Measurements from ENCODE around the gene CTSO. TPM values are rescaled to one million over a fixed set of nuclear protein-coding genes. Genes with fewer than 3 reads are reported as not detected.

The CTSO gene
- total RNA-seq, 1 experiment from 2014 or later, result 5.0 TPM

- H3K79me2 ChIP-seq (ENCODE audit: low read depth), result no peaks in the 10 kb centered on the region
- H3K27ac ChIP-seq, result no peak overlapping the region
- ChIA-PET CTCF (no interaction called here), POLR2A (ENCODE audit: unreplicated experiment) (interaction anchor here (0.5 kb wide), 1 partner anchor 187 kb away, joined by 3 read pairs; no protein-coding TSS in a partner anchor)
- no TSS peak for BruUV-seq (replicated peaks)
- no peak overlapping the region for H3K4me3 ChIP-seq
- no peak for TF ChIP-seq EZH2 (IDR thresholded peaks at IDR 0.05; ENCODE audit: low read depth)
- TF ChIP-seq, protein P1, sequence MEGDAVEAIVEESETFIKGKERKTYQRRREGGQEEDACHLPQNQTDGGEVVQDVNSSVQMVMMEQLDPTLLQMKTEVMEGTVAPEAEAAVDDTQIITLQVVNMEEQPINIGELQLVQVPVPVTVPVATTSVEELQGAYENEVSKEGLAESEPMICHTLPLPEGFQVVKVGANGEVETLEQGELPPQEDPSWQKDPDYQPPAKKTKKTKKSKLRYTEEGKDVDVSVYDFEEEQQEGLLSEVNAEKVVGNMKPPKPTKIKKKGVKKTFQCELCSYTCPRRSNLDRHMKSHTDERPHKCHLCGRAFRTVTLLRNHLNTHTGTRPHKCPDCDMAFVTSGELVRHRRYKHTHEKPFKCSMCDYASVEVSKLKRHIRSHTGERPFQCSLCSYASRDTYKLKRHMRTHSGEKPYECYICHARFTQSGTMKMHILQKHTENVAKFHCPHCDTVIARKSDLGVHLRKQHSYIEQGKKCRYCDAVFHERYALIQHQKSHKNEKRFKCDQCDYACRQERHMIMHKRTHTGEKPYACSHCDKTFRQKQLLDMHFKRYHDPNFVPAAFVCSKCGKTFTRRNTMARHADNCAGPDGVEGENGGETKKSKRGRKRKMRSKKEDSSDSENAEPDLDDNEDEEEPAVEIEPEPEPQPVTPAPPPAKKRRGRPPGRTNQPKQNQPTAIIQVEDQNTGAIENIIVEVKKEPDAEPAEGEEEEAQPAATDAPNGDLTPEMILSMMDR (conservative IDR thresholded peaks at IDR 0.05), result no peak
- H3K4me1 ChIP-seq (replicated peaks; ENCODE audit: insufficient read depth), result no peaks in the 10 kb centered on the region
- H3K4me2 ChIP-seq, result no peak overlapping the region
- no peaks in the 10 kb centered on the region for H3K36me3 ChIP-seq (ENCODE audit: low read depth)
- no peaks in the 10 kb centered on the region for H3K9me3 ChIP-seq (ENCODE audit: insufficient read depth, low read depth)
- no peak for DNase-seq
- H3K27me3 ChIP-seq (ENCODE audit: insufficient read depth, low read depth), result no peaks in the 10 kb centered on the region
- no peaks in the 10 kb centered on the region for H3K9me2 ChIP-seq (ENCODE audit: insufficient read depth)
- intact Hi-C loops (cut with micrococcal nuclease; ENCODE audit: unreplicated experiment), result no loop called here
- H2AFZ ChIP-seq, result no peak overlapping the region
- no peaks in the 10 kb centered on the region for H3F3A ChIP-seq (ENCODE audit: insufficient read depth, low read depth)
- H4K20me1 ChIP-seq (ENCODE audit: insufficient read depth), result no peaks in the 10 kb centered on the region
Measured at GRCh38 chr4:155889946-155890345, 63.7 kb downstream of the CTSO start.

DNA sequence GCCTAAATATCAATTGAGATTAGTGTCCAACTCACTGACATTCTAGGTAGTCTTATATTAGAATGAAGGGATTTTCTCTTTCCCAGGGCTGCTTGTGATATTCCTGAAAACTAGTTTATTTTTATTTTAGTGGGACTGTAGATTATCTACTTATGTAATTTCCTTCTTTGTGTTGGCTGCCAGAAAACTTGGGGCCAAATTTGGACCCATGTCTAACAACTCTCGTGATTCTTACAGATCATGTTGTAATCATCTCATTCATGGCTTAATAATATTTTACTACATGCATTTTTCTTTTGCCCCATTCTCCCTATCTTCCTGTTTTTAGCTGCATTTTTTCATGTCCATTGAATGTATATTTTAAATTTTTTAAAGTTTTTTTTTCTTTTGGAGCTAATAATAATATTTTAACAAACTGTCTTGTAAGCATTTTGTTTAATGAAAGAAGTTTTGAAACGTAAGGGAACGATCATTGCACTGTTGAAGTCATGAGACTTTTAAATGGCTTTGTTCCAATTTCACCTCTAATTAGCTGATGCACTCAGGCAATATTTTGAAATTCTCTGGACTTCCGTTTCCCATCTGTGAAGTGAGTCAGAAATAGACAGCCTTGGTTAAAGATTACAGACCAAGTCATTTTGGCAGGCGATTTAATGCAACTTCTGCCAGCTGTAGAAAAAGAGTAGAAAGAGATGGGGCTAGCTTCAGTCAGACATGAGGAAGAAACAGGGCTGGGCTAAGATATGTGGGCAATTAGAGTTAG, 64.5 kb downstream of the CTSO start:
- CTCF ChIA-PET, result no interaction called here
- POLR2A ChIA-PET (ENCODE audit: unreplicated experiment), result no interaction called here
- DNase-seq, result no peak
- no TSS peak for BruUV-seq (replicated peaks)
- TF ChIP-seq, protein P1 (conservative IDR thresholded peaks at IDR 0.05), result no peak
- no peak for TF ChIP-seq EZH2 (IDR thresholded peaks at IDR 0.05; ENCODE audit: low read depth)
- no peaks in the 10 kb centered on the region for H3K36me3 ChIP-seq (ENCODE audit: low read depth)
- H3F3A ChIP-seq (ENCODE audit: insufficient read depth, low read depth), result no peaks in the 10 kb centered on the region
- no peak overlapping the region for H2AFZ ChIP-seq
- H3K9me3 ChIP-seq (ENCODE audit: insufficient read depth, low read depth), result no peaks in the 10 kb centered on the region
- H3K27me3 ChIP-seq (ENCODE audit: insufficient read depth, low read depth), result no peaks in the 10 kb centered on the region
- H3K9me2 ChIP-seq (ENCODE audit: insufficient read depth), result no peaks in the 10 kb centered on the region
- no peak overlapping the region for H3K27ac ChIP-seq
- H3K4me1 ChIP-seq (replicated peaks; ENCODE audit: insufficient read depth), result no peaks in the 10 kb centered on the region
- H3K4me3 ChIP-seq, result no peak overlapping the region
- no peak overlapping the region for H3K4me2 ChIP-seq
- no peaks in the 10 kb centered on the region for H4K20me1 ChIP-seq (ENCODE audit: insufficient read depth)
- H3K79me2 ChIP-seq (ENCODE audit: low read depth), result no peaks in the 10 kb centered on the region
- intact Hi-C loops (cut with micrococcal nuclease; ENCODE audit: unreplicated experiment), result no loop called here

DNA sequence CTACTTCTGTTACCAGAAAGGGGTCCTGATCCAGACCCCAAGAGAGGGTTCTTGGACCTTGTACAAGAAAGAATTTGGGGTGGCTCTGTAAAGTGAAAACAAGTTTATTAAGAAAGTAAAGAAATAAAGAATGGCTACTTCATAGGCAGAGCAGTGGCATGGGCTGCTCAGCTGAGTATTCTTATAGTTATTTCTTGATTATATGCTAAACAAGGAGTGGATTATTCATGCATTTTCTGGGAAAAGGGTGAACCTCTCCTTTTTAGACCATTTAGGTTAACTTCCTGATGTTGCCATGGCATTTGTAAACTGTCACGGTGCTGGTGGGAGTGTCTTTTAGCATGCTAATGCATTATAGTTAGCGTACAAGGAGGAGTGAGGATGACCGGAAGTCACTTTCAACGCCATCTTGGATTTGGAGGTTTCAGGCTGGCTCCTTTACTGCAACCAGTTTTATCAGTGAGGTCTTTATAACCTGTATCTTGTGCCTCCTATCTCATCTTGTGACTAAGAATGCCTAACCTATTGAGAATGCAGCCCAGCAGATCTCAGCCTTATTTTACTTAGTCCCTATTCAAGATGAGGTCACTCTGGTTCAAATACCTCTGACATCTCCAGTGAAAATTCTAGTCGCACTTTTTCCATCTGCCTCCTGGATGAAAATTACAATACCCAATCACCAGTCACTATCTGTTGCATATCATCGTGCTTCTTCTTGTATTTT, 65.7 kb downstream of the CTSO start:
- Histone ChIP-seq H3K36me3 (ENCODE audit: low read depth) (no peaks in the 10 kb centered on the region), H3K27me3 (ENCODE audit: insufficient read depth, low read depth) (no peaks in the 10 kb centered on the region), H2AFZ (no peak overlapping the region), H3K4me1 (replicated peaks; ENCODE audit: insufficient read depth) (no peaks in the 10 kb centered on the region), H3K9me3 (ENCODE audit: insufficient read depth, low read depth) (no peaks in the 10 kb centered on the region), H3F3A (ENCODE audit: insufficient read depth, low read depth) (no peaks in the 10 kb centered on the region), H3K79me2 (ENCODE audit: low read depth) (no peaks in the 10 kb centered on the region), H4K20me1 (ENCODE audit: insufficient read depth) (no peaks in the 10 kb centered on the region), H3K4me2 (no peak overlapping the region), H3K4me3 (no peak overlapping the region), H3K9me2 (ENCODE audit: insufficient read depth) (no peaks in the 10 kb centered on the region), H3K27ac (no peak overlapping the region)
- intact Hi-C loops (cut with micrococcal nuclease; ENCODE audit: unreplicated experiment), result no loop called here
- CTCF ChIA-PET, result no interaction called here
- BruUV-seq (replicated peaks), result no TSS peak
- DNase-seq, result no peak
- TF ChIP-seq, protein P1 (conservative IDR thresholded peaks at IDR 0.05), result no peak
- TF ChIP-seq EZH2 (IDR thresholded peaks at IDR 0.05; ENCODE audit: low read depth), result no peak
- POLR2A ChIA-PET (ENCODE audit: unreplicated experiment), result no interaction called here

Measured in PC-9 (cell line).